K562 (cell line): ENCODE measurements around the gene MARK2. TPM values are rescaled to one million over a fixed set of nuclear protein-coding genes. Genes with fewer than 3 reads are reported as not detected.

Experiments used
- CCAR2 ChIP-seq: fragments of 200-400 bp; formaldehyde crosslinking; IDR thresholded peaks from 2 replicates; pipeline ENCODE4 v1.6.1; 2017; ENCODE audit warnings: mild to moderate bottlenecking, low read depth, low read length
- CTBP1 ChIP-seq: fragments of 450-650 bp; IDR thresholded peaks from 2 replicates; pipeline ENCODE4 v1.6.1; 2016; ENCODE audit warnings: borderline replicate concordance
- HDAC2 ChIP-seq: fragments of 450-650 bp; IDR thresholded peaks from 2 replicates; pipeline ENCODE4 v1.6.1; 2016; ENCODE audit warnings: mild to moderate bottlenecking
- HNRNPL ChIP-seq: fragments of 200-400 bp; formaldehyde crosslinking; IDR thresholded peaks from 2 replicates; pipeline ENCODE4 v1.6.1; 2017; ENCODE audit warnings: low read depth, mild to moderate bottlenecking, low read length
- MYC ChIP-seq, 2 experiments: fragments of 250-450 bp in 1 of 2; sonication (Bioruptor Pico) in 1 of 2; IDR thresholded peaks; 2 replicates each; pipeline versions ENCODE4 v1.5.1 to v1.6.1; 2012 to 2021; ENCODE audit warnings: low read depth in 2 of 2, borderline replicate concordance in 1 of 2, improper control_type of control experiment in 1 of 2, low read length in 1 of 2, mild to moderate bottlenecking in 1 of 2, moderate library complexity in 1 of 2
- PCBP2 ChIP-seq: fragments of 200-400 bp; formaldehyde crosslinking; IDR thresholded peaks from 2 replicates; pipeline ENCODE4 v1.6.1; 2018; ENCODE audit warnings: low read length, low read depth, mild to moderate bottlenecking, moderate library complexity; ENCODE audit not compliant: poor library complexity, severe bottlenecking
- PHTF2 ChIP-seq: fragments of 250-450 bp; sonication (Bioruptor Pico); IDR thresholded peaks from 2 replicates; pipeline ENCODE4 v1.5.0; 2021; ENCODE audit warnings: mild to moderate bottlenecking
- RNF2 ChIP-seq: sonication (generic); IDR thresholded peaks from 2 replicates; pipeline ENCODE4 v1.6.1; 2016
- TOE1 ChIP-seq, 2 experiments: fragments of 450-650 bp in 1 of 2; sonication (generic) in 1 of 2; formaldehyde crosslinking in 1 of 2; IDR thresholded peaks; 2 replicates each; pipeline versions ENCODE4 v1.7.1 to v1.8.0; 2016 to 2022; ENCODE audit warnings: borderline replicate concordance in 2 of 2, mild to moderate bottlenecking in 2 of 2, antibody characterized with exemption in 1 of 2, inconsistent platforms in 1 of 2, low read depth in 1 of 2, missing genetic modification reagents in 1 of 2, moderate library complexity in 1 of 2
- ZBTB8A ChIP-seq: fragments of 450-650 bp; IDR thresholded peaks from 2 replicates; pipeline ENCODE4 v1.6.1; 2018; ENCODE audit warnings: mild to moderate bottlenecking, moderate library complexity; ENCODE audit not compliant: partially characterized antibody
- ZNF274 ChIP-seq: IDR thresholded peaks from 2 replicates; pipeline ENCODE4 v1.6.1; 2011; ENCODE audit warnings: low read depth, mild to moderate bottlenecking, low read length, moderate library complexity, borderline replicate concordance
- polyA plus RNA-seq, 8 experiments: library from polyadenylated mRNA; depleted of rRNA in 4 of 8; stranded (reverse) in 5 of 8; unstranded in 3 of 8; fragments of >200 nt; fragmentation: Nextera tagmentation in 2 of 8; fragmentation: Illumina TruSeq in 1 of 8; extraction: Ambion mirVana in 2 of 8; extraction: Trizol in 1 of 8; gene quantifications; 2 replicates each; pipeline versions ENCODE4 v1.2.1 to v1.2.3, GENCODE V29; 2011 to 2014; ENCODE audit warnings: inconsistent platforms in 1 of 8, missing spikeins in 1 of 8
- total RNA-seq, 7 experiments: library from RNA; depleted of rRNA in 6 of 7; stranded (reverse); fragments of >200 nt in 6 of 7; fragmentation: Illumina TruSeq in 2 of 7; extraction: Trizol in 2 of 7; gene quantifications; 2 replicates each; pipeline versions ENCODE4 v1.2.1 to v1.2.3, GENCODE V29; 2011 to 2021; ENCODE audit warnings: low replicate concordance in 1 of 7
- TF ChIP-seq, protein P1 (sequence below): sonication (generic); formaldehyde crosslinking; IDR thresholded peaks from 2 replicates; pipeline ENCODE4 v1.8.1; 2023; ENCODE audit warnings: mild to moderate bottlenecking, missing genetic modification reagents
- TF ChIP-seq, protein P2 (sequence below): sonication (generic); formaldehyde crosslinking; IDR thresholded peaks from 2 replicates; pipeline ENCODE4 v1.8.1; 2023; ENCODE audit warnings: mild to moderate bottlenecking, missing genetic modification reagents
- TF ChIP-seq, protein P3 (sequence below): conservative IDR thresholded peaks from 2 replicates; pipeline ENCODE4 v1.6.1; 2011; ENCODE audit warnings: low read depth, mild to moderate bottlenecking, low read length; ENCODE audit not compliant: control insufficient read depth
- TF ChIP-seq, protein P4 (sequence below): fragments of 250-450 bp; sonication (Bioruptor Pico); IDR thresholded peaks from 2 replicates; pipeline ENCODE4 v1.5.0; 2021; ENCODE audit warnings: mild to moderate bottlenecking, borderline replicate concordance

Gene MARK2
- total and polyA plus RNA-seq, 9 of the 15 experiments (the other 6 are each of a cell fraction or from before 2014, with no cell fraction given), result 0.32 to 43.5 (median 15.1) TPM

DNA sequence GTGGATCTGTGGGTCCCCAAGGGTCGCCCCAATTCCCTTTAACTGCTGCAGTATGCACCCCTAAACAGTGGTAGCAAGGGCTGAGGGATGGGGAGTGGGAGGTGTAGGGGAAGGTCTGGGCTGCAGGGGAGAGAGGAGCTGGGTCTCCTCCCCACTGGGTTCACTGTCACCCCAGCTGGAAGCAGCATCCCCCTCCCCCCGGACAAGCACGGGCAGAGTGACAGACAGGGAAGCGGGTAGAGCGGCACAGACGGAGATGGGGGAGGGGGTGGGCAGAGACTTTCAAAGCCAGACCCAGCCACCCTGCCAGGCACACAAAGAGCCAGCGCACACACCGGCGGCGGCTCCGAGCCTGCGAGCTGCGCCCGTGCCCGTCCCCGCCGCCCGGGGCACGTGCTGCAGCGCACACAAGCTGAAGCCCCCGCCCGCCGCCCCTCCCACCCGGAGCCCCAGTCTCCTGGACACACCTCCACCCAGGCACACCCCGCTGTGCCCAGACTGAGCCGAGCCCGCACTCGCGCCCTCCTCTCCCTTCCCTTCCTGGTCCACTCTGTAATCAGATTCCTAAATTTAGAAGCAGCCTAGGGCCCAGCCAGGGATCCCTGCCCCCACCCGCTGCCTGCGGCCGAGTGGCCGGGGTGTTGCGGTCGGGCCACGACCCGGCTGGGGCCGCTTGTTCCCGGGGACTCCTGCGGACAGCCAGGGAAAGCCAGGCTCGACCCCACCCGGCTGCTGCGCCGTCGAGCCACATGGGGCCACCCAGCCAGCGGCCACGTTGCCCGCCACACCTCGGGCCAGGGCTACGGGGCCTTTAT is 79.0 kb downstream of the MARK2 start (continued):
- TF ChIP-seq HNRNPL (peak; percentile 35), TOE1 (IDR thresholded peaks at IDR 0.05; ENCODE audit: borderline replicate concordance) (no peak), TOE1 (CRISPR knock-in tag; IDR thresholded peaks at IDR 0.05; ENCODE audit: borderline replicate concordance, low read depth) (no peak), ZNF274 (no peak), RNF2 (peak; percentile 85; the same call in 1 of the 2 replicates), HDAC2 (no peak), PHTF2 (CRISPR knock-in tag) (no peak), MYC (IDR thresholded peaks at IDR 0.05; ENCODE audit: low read depth, low read length) (peak; percentile 11; the same call in 1 of the 2 replicates), MYC (CRISPR knock-in tag; IDR thresholded peaks at IDR 0.05; ENCODE audit: borderline replicate concordance, low read depth) (no peak), PCBP2 (no peak), CCAR2 (no peak), CTBP1 (peak; percentile 40; the same call in 1 of the 2 replicates), ZBTB8A (no peak)
- TF ChIP-seq, protein P1, sequence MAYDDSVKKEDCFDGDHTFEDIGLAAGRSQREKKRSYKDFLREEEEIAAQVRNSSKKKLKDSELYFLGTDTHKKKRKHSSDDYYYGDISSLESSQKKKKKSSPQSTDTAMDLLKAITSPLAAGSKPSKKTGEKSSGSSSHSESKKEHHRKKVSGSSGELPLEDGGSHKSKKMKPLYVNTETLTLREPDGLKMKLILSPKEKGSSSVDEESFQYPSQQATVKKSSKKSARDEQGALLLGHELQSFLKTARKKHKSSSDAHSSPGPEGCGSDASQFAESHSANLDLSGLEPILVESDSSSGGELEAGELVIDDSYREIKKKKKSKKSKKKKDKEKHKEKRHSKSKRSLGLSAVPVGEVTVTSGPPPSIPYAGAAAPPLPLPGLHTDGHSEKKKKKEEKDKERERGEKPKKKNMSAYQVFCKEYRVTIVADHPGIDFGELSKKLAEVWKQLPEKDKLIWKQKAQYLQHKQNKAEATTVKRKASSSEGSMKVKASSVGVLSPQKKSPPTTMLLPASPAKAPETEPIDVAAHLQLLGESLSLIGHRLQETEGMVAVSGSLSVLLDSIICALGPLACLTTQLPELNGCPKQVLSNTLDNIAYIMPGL (CRISPR knock-in tag), result no peak
- TF ChIP-seq, protein P2, sequence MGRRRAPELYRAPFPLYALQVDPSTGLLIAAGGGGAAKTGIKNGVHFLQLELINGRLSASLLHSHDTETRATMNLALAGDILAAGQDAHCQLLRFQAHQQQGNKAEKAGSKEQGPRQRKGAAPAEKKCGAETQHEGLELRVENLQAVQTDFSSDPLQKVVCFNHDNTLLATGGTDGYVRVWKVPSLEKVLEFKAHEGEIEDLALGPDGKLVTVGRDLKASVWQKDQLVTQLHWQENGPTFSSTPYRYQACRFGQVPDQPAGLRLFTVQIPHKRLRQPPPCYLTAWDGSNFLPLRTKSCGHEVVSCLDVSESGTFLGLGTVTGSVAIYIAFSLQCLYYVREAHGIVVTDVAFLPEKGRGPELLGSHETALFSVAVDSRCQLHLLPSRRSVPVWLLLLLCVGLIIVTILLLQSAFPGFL, result no peak
- TF ChIP-seq, protein P3, sequence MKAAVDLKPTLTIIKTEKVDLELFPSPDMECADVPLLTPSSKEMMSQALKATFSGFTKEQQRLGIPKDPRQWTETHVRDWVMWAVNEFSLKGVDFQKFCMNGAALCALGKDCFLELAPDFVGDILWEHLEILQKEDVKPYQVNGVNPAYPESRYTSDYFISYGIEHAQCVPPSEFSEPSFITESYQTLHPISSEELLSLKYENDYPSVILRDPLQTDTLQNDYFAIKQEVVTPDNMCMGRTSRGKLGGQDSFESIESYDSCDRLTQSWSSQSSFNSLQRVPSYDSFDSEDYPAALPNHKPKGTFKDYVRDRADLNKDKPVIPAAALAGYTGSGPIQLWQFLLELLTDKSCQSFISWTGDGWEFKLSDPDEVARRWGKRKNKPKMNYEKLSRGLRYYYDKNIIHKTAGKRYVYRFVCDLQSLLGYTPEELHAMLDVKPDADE, result no peak
- TF ChIP-seq, protein P4, sequence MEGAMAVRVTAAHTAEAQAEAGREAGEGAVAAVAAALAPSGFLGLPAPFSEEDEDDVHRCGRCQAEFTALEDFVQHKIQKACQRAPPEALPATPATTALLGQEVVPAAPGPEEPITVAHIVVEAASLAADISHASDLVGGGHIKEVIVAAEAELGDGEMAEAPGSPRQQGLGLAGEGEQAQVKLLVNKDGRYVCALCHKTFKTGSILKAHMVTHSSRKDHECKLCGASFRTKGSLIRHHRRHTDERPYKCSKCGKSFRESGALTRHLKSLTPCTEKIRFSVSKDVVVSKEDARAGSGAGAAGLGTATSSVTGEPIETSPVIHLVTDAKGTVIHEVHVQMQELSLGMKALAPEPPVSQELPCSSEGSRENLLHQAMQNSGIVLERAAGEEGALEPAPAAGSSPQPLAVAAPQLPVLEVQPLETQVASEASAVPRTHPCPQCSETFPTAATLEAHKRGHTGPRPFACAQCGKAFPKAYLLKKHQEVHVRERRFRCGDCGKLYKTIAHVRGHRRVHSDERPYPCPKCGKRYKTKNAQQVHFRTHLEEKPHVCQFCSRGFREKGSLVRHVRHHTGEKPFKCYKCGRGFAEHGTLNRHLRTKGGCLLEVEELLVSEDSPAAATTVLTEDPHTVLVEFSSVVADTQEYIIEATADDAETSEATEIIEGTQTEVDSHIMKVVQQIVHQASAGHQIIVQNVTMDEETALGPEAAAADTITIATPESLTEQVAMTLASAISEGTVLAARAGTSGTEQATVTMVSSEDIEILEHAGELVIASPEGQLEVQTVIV (CRISPR knock-in tag), result no peak
